Ectodermal cell (in vitro differentiated cells): ENCODE data around the gene SLC26A11.

Experiments used
- H3K27ac ChIP-seq: 2 replicates; pipeline ENCODE4 v1.7.0; 2013; ENCODE audit warnings: mild to moderate bottlenecking, low read depth, low read length; ENCODE audit not compliant: insufficient read depth, poor library complexity, severe bottlenecking
- H3K27me3 ChIP-seq: 2 replicates; pipeline ENCODE4 v1.7.0; 2013; ENCODE audit warnings: mild to moderate bottlenecking, low read length; ENCODE audit not compliant: insufficient read depth, control insufficient read depth, poor library complexity, severe bottlenecking
- H3K36me3 ChIP-seq: one replicate; pipeline ENCODE4 v1.7.0; 2013; ENCODE audit warnings: low read length; ENCODE audit not compliant: control insufficient read depth, insufficient read depth
- H3K4me1 ChIP-seq: one replicate; pipeline ENCODE4 v1.7.0; 2013; ENCODE audit warnings: low read length; ENCODE audit not compliant: control insufficient read depth, insufficient read depth
- H3K4me3 ChIP-seq: 2 replicates; pipeline ENCODE4 v1.7.0; 2013; ENCODE audit warnings: low read depth, low read length, control low read depth; ENCODE audit not compliant: insufficient read depth
- H3K9me3 ChIP-seq: 2 replicates; pipeline ENCODE4 v1.7.0; 2013; ENCODE audit warnings: mild to moderate bottlenecking, low read length, moderate library complexity; ENCODE audit not compliant: control insufficient read depth
- WGBS, 2 experiments: methylation state at CpG; one replicate each; pipeline ENCODE4 v1.1.7; 2013; ENCODE audit warnings: missing lambda C conversion rate in 2 of 2; 5-methylcytosine and 5-hydroxymethylcytosine counted together

SLC26A11 gene

GRCh38 chr17:80209765-80210164, 10.5 kb upstream of the SLC26A11 start:
- H3K36me3 ChIP-seq: no peaks in the 10 kb centered on the region
- WGBS, 2 experiments: 92 to 93% methylated on average over 12 of the region's 12 CpGs
- no peaks in the 10 kb centered on the region for H3K4me1 ChIP-seq
- H3K27me3 ChIP-seq: no peaks in the 10 kb centered on the region
- no peaks in the 10 kb centered on the region for H3K9me3 ChIP-seq
- no peak overlapping the region for H3K27ac ChIP-seq
- no peak overlapping the region for H3K4me3 ChIP-seq

DNA sequence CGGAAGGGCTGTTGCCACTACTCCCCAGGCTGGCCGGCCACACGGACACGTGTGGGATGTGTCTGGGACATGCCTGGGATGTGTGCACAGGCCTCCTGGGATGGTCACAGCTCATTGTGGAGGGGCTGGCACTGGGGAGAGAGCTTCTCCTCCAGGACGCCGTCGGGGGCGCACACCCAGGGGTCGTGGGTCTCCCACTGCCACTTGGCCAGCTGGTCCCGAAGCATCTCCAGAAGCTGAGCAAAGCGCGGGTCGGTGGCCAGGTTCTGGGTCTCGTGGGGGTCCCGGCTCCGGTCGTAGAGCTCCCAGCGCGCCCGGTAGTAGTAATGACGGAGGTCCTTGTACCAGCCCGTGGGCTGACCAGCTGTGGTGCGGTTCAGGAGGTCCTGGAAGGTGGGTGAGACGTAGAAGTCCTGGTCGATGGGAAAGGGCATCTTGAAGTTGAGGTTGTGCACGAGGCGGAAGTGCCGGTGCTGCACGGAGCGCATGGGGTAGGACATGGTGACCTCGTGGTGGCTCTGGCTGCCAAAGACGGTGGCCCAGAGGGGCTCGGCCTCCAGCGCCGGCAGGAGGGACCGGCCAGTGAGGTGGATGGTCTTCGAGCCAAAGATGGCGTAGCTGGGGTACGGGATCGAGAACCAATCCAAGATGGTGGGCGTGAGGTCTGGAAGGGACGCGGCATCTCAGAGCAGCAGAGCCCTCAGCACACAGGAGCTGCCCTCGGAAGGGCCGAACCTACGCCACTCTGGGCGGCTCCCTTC, 9.7 kb upstream of the SLC26A11 start:
- Histone ChIP-seq H3K27me3 (no peaks in the 10 kb centered on the region), H3K4me1 (no peaks in the 10 kb centered on the region), H3K9me3 (no peaks in the 10 kb centered on the region), H3K4me3 (no peak overlapping the region), H3K27ac (no peak overlapping the region), H3K36me3 (no peaks in the 10 kb centered on the region)
- 95 to 96% methylated on average over 47 of the region's 47 CpGs for WGBS, 2 experiments

DNA sequence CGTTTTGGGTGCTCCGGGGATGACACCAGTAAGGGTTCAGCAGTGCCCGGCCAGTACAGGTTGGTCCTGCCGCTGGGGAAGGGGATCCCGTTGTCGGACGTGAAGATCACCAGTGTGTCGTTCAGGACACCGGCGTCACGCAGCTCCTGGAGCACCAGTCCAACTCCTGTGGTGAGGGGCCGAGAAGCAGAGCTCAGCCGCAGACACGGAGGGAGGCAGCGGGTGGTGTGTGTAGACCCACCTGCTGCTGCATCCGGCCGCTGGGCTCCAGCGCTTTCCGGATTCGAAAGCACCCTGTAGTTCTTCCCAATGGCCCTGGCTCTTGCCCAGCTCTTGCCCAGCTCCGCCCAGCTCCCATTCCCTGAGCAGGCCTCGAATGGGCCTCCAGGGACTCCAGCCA, 8.1 kb upstream of the SLC26A11 start:
- Histone ChIP-seq H3K4me1 (no peaks in the 10 kb centered on the region), H3K27ac (no peak overlapping the region), H3K9me3 (no peaks in the 10 kb centered on the region), H3K27me3 (no peaks in the 10 kb centered on the region), H3K36me3 (no peaks in the 10 kb centered on the region), H3K4me3 (no peak overlapping the region)
- 93 to 94% methylated on average over 22 of the region's 22 CpGs for WGBS, 2 experiments

- 93 to 96% methylated on average over 12 of the region's 12 CpGs for WGBS, 2 experiments
- Histone ChIP-seq H3K4me3 (no peak overlapping the region), H3K9me3 (no peaks in the 10 kb centered on the region), H3K27ac (no peak overlapping the region), H3K4me1 (no peaks in the 10 kb centered on the region), H3K27me3 (no peaks in the 10 kb centered on the region), H3K36me3 (no peaks in the 10 kb centered on the region)
These were observed 7.7 kb upstream of the SLC26A11 start for GRCh38 chr17:80212511-80212910.

DNA sequence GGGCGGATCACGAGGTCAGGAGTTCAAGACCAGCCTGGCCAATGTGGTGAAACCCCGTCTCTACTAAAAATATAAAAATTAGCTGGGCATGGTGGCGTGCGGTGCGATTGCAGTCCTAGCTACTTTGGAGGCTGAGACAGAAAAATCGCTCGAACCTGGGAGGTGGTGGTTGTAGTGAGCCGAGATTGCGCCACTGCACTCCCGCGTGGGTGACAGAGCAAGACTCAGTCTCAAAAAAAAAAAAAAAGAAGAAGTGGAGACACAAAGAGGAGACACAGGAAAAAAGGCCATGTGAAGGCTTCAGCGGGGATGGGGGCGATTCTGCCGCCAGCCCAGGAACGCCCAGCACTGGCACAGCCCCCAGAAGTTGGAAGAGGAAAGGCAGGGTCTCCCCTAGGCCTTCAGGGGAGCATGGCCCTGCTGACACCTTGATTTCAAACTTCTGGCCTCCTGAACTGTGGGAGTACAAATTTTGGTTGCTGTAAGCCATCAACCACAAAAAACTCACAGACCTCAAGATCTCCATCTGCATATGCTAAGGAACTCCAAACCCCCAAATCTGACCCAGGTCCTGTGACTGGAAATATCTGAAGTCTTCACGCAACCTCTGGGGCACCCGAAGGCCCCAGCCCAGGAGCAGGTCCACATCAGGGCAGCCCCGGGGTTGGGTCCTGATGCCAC, 7.1 kb upstream of the SLC26A11 start:
- no peaks in the 10 kb centered on the region for H3K4me1 ChIP-seq
- H3K36me3 ChIP-seq: no peaks in the 10 kb centered on the region
- no peak overlapping the region for H3K27ac ChIP-seq
- no peaks in the 10 kb centered on the region for H3K27me3 ChIP-seq
- WGBS, 2 experiments: 94 to 96% methylated on average over 19 of the region's 19 CpGs
- H3K9me3 ChIP-seq: no peaks in the 10 kb centered on the region
- no peak overlapping the region for H3K4me3 ChIP-seq

DNA sequence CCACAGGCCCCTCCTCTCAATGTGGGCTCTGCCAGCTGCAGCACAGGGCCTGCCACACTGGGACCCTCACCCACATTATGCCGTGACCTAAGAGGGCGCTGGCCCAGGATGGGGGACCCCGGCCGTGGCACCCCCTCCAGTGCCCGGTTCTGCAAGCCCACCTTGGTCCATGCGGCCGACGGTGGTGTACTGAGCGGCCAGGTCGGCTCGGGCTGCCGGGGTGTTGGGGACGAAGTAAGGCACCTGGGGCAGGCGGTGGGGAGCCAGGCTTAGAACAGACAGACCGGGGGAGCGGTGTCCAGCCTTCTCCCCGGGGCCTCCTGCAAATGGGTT, 6.6 kb upstream of the SLC26A11 start:
- H3K4me3 ChIP-seq: no peak overlapping the region
- 95 to 97% methylated on average over 17 of the region's 17 CpGs for WGBS, 2 experiments
- H3K36me3 ChIP-seq: no peaks in the 10 kb centered on the region
- no peak overlapping the region for H3K27ac ChIP-seq
- no peaks in the 10 kb centered on the region for H3K4me1 ChIP-seq
- no peaks in the 10 kb centered on the region for H3K9me3 ChIP-seq
- H3K27me3 ChIP-seq: no peaks in the 10 kb centered on the region

DNA sequence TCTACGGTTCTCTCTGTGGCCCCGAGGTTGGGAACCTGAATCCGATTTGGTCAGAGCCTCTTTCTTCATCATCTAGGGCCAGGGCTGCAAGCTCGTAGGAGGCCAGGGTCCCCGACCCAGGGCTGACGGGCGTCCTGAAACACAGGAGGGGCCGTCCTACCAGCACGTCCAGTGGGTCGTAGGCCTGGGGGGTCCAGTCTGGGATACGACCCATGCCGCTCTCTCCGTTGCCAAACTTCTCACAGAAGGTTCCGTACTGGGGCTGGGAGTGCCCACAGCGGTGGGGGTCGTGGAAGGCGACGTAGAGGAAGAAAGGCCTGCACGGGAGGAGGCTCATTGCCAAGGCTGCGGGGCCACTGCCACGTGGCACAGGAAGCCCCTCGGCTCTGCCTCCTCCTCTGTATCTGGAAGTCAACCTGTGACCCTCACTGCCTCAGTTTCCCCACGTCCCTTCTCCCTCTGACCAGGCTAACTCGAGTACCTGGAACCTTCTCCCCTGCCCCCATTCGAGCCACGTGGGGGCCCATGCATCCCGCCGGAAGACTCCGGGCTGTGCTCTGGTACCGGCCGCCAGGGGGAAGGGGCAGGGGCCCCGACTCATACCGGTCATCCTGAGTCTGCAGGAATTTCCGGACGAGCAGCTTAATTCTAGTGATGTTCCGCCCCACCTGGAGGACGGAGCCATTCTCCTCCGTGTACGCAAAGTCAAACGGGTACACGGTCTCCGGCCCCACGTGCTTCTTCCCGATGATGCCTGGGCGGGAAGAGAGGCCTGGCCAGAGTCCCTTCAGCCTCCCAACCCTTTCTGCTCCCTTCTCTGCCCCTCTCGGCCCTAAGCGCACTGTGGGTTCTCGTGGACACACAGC, 6.0 kb upstream of the SLC26A11 start:
- no peak overlapping the region for H3K27ac ChIP-seq
- H3K36me3 ChIP-seq: no peaks in the 10 kb centered on the region
- H3K4me1 ChIP-seq: no peaks in the 10 kb centered on the region
- no peaks in the 10 kb centered on the region for H3K27me3 ChIP-seq
- H3K4me3 ChIP-seq: no peak overlapping the region
- 94% methylated on average over 48 of the region's 48 CpGs for WGBS, 2 experiments
- H3K9me3 ChIP-seq: no peaks in the 10 kb centered on the region

DNA sequence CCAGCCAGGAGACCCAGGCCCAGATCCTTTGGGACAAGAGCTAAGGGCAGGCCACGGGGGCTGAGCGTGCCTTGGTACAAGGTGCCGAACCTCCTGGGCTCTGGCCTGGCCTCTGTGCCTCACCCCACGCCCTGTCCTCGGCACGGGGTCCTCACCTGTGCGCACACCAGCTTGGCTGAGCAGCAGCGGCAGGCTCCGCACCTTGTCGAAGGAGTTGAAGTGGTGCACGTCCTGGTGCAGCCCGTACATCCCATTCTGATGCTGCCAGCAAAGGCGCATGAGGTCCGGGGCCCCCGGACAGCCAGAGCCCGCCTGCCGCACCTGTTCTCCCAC, 5.4 kb upstream of the SLC26A11 start:
- H3K4me3 ChIP-seq: no peak overlapping the region
- WGBS, 2 experiments: 93% methylated on average over 17 of the region's 17 CpGs
- no peaks in the 10 kb centered on the region for H3K9me3 ChIP-seq
- no peaks in the 10 kb centered on the region for H3K36me3 ChIP-seq
- peaks cover 3% of the 10 kb centered on the region for H3K4me1 ChIP-seq
- no peak overlapping the region for H3K27ac ChIP-seq
- no peaks in the 10 kb centered on the region for H3K27me3 ChIP-seq

DNA sequence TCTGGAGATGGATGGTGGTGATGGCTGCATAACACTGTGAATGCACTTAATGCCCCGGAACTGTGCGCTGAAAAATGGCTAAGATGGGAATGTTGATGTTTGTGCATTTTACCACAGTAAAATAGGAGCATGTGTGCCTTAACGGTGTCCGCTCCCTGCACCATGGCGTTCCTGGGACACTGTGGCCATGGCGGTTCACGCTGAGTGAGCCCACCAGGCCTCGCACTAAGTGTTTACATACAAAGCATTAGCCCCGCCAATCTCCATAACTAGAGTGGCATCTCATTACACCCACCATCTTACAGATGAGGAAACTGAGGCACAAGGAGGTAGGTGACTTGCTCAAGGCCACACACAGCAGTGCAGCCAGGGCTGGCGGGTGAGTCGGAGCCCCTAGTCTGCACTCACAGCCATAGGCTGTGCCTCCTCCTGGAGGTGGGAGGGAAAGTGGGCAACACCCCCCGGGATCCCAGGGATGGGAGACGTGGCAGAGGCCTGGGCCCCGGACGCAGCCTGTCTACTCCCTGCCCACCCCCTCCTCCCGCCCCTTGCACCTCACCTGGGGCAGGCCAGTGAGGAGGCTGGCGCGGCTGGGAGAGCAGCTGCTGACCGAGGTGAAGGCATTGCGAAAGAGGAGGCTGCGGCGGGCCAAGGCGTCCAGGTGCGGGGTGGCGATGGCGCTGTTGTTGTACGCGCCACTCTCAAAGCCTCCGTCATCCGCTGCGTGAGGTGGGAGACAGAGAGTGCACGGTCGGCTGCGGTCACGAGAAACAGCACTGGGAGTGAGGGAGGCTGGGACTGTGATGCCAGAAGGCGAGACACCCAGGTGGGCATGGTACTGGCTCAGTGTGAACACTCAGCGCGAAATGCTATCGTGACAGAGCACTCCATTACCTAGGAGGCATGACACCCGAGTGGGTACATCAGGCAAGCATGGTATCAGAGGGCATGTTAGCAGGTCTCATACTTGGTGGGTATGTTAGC, 3.5 kb upstream of the SLC26A11 start:
- Histone ChIP-seq H3K27me3 (no peaks in the 10 kb centered on the region), H3K9me3 (no peaks in the 10 kb centered on the region), H3K4me1 (peaks cover 6% of the 10 kb centered on the region), H3K4me3 (no peak overlapping the region), H3K27ac (no peak overlapping the region), H3K36me3 (no peaks in the 10 kb centered on the region)
- 95 to 96% methylated on average over 40 of the region's 40 CpGs for WGBS, 2 experiments
